GM23248 (cell line): Measurements from ENCODE around the gene SNX24. TPM values are rescaled to one million over a fixed set of nuclear protein-coding genes. Genes with fewer than 3 reads are reported as not detected.

ENCODE experiments used
- DNase-seq: peaks from one replicate; pipeline ENCODE4 v3.0.0-alpha.2; 2015
- H2AFZ ChIP-seq: fragments of 200-600 bp; sonication (generic); 2 replicates; pipeline ENCODE4 v1.6.1; 2016; ENCODE audit warnings: antibody characterized with exemption
- H3F3A ChIP-seq: fragments of 200-600 bp; sonication (generic); 2 replicates; pipeline ENCODE4 v1.6.1; 2016; ENCODE audit warnings: mild to moderate bottlenecking, antibody characterized with exemption, mixed run types; ENCODE audit not compliant: insufficient read depth
- H3K27ac ChIP-seq: fragments of 200-600 bp; sonication (generic); 2 replicates; pipeline ENCODE4 v1.5.1; 2016; ENCODE audit warnings: mild to moderate bottlenecking
- H3K27me3 ChIP-seq: fragments of 200-600 bp; sonication (generic); replicated peaks from 2 replicates; pipeline ENCODE4 v1.6.1; 2016; ENCODE audit warnings: mild to moderate bottlenecking; ENCODE audit not compliant: insufficient read depth
- H3K36me3 ChIP-seq: fragments of 200-600 bp; sonication (generic); 2 replicates; pipeline ENCODE4 v1.6.1; 2016; ENCODE audit warnings: low read depth, mild to moderate bottlenecking
- H3K4me1 ChIP-seq: fragments of 200-600 bp; sonication (generic); 2 replicates; pipeline ENCODE4 v1.6.1; 2016; ENCODE audit warnings: mild to moderate bottlenecking; ENCODE audit not compliant: insufficient read depth
- H3K4me2 ChIP-seq: fragments of 200-600 bp; sonication (generic); one replicate; pipeline ENCODE4 v1.6.1; 2016; ENCODE audit warnings: mild to moderate bottlenecking; ENCODE audit not compliant: unreplicated experiment
- H3K4me3 ChIP-seq: fragments of 200-600 bp; sonication (generic); 2 replicates; pipeline ENCODE4 v1.5.1; 2016; ENCODE audit warnings: mild to moderate bottlenecking
- H3K79me2 ChIP-seq: fragments of 200-600 bp; sonication (generic); 2 replicates; pipeline ENCODE4 v1.6.1; 2016; ENCODE audit warnings: mild to moderate bottlenecking; ENCODE audit not compliant: insufficient read depth
- H3K9ac ChIP-seq: fragments of 200-600 bp; sonication (generic); 2 replicates; pipeline ENCODE4 v1.6.1; 2016; ENCODE audit warnings: mild to moderate bottlenecking
- H3K9me2 ChIP-seq: fragments of 200-600 bp; sonication (generic); 2 replicates; pipeline ENCODE4 v1.6.1; 2016; ENCODE audit warnings: mixed run types, mild to moderate bottlenecking, moderate library complexity; ENCODE audit not compliant: insufficient read depth
- H3K9me3 ChIP-seq: fragments of 200-600 bp; sonication (generic); one replicate; pipeline ENCODE4 v1.6.1; 2017; ENCODE audit warnings: low read depth
- H4K20me1 ChIP-seq: fragments of 200-600 bp; sonication (generic); 2 replicates; pipeline ENCODE4 v1.6.0; 2016; ENCODE audit not compliant: insufficient read depth
- EZH2 ChIP-seq: fragments of 200-600 bp; sonication (generic); IDR thresholded peaks from 2 replicates; pipeline ENCODE4 v1.6.1; 2018; ENCODE audit warnings: antibody characterized with exemption, mild to moderate bottlenecking; ENCODE audit not compliant: insufficient read depth, poor library complexity, severe bottlenecking
- EZH2phosphoT487 ChIP-seq: fragments of 200-600 bp; sonication (generic); IDR thresholded peaks from 2 replicates; pipeline ENCODE4 v1.6.1; 2018; ENCODE audit warnings: antibody characterized with exemption, moderate library complexity, mild to moderate bottlenecking, low read depth; ENCODE audit not compliant: insufficient read depth
- WGBS, 2 experiments: methylation state at CpG; one replicate each; pipeline ENCODE4 v1.1.6; 2015 to 2017; ENCODE audit warnings: low lambda C conversion rate in 2 of 2, low coverage in 1 of 2; ENCODE audit errors: missing lambda C conversion rate in 2 of 2; 5-methylcytosine and 5-hydroxymethylcytosine counted together
- in situ Hi-C: fragments of 300-500 bp; cut with MboI; formaldehyde crosslinking; loops from 2 replicates; pipeline ENCODE4 v1.15.0; 2020
- polyA plus RNA-seq: library from polyadenylated mRNA; unstranded; fragments of >200 nt; fragmentation: Nextera tagmentation; extraction: Ambion mirVana; gene quantifications from 2 replicates; pipeline ENCODE4 v1.2.1, GENCODE V29; 2016
- total RNA-seq: library from RNA; depleted of rRNA; stranded (reverse); fragments of >200 nt; shearing (Covaris generic); gene quantifications from 2 replicates; pipeline ENCODE4 v1.2.3, GENCODE V29; 2014

SNX24 gene
- total and polyA plus RNA-seq, 2 experiments from 2014 or later, result 20.8 to 29.4 TPM

DNA sequence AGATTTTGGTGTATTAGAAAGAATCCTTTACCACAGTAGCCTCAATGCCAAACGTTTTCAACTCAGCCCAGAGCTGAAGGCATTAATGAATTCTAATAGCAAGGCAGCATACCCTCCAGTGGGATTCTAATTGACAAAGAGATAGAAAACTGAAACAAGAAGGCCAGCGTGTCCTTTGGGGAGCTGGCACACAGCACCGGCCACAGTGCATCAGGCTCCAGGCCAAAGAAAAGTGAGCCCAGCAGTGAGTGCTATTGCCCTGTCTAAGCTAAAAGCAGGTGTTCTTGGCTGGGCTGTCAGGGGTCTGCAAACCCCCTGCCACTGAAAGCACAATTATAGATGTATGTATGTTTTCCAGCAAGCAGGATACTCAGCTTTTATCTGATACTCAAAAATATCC, 150.7 kb downstream of the SNX24 start:
- Histone ChIP-seq H3K4me3 (no peak overlapping the region), H3K27ac (no peak overlapping the region), H3K27me3 (no peaks in the 10 kb centered on the region), H2AFZ (no peak overlapping the region), H3K79me2 (no peaks in the 10 kb centered on the region), H3K9ac (no peak overlapping the region), H3K36me3 (peaks cover 4% of the 10 kb centered on the region; the same call in 1 of the 2 replicates), H3K9me3 (no peaks in the 10 kb centered on the region), H3F3A (no peaks in the 10 kb centered on the region), H3K4me1 (no peaks in the 10 kb centered on the region), H3K9me2 (no peaks in the 10 kb centered on the region), H4K20me1 (no peaks in the 10 kb centered on the region), H3K4me2 (no peak overlapping the region)
- 85 to 86% methylated on average over 3 of the region's 3 CpGs for WGBS, 2 experiments
- no peak for DNase-seq
- TF ChIP-seq EZH2 (no peak), EZH2phosphoT487 (no peak)
- in situ Hi-C loops, result no loop called here

DNA sequence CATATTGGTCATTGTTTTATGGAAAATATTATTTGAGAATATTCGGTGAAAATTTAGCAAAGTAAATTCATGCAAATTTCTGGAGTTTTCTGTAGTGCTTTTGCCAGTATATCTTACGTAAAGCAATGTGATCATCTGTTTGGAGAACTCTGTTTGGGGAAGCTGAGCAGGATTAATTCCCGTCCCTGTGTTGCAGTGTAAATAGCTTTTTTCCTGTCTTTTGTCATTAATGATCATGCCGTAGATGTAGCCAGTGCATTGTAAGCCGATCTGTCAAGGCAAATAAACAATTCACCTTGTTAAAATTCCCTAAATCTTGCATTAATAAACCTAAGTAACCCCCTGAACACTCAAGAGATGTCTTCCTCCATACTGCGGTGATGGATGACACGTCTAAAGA, 151.9 kb downstream of the SNX24 start:
- TF ChIP-seq EZH2, result no peak
- no peak for TF ChIP-seq EZH2phosphoT487
- no peaks in the 10 kb centered on the region for H3K27me3 ChIP-seq
- no peak overlapping the region for H3K4me2 ChIP-seq
- no peak for DNase-seq
- no peak overlapping the region for H3K4me3 ChIP-seq
- H3K4me1 ChIP-seq, result no peaks in the 10 kb centered on the region
- no peaks in the 10 kb centered on the region for H3K9me3 ChIP-seq
- in situ Hi-C loops, result no loop called here
- peaks cover 8% of the 10 kb centered on the region; the same call in 1 of the 2 replicates for H3K36me3 ChIP-seq
- 92 to 95% methylated on average over 7 of the region's 7 CpGs for WGBS, 2 experiments
- H4K20me1 ChIP-seq, result no peaks in the 10 kb centered on the region
- H2AFZ ChIP-seq, result no peak overlapping the region
- H3K9ac ChIP-seq, result no peak overlapping the region
- no peaks in the 10 kb centered on the region for H3K79me2 ChIP-seq
- H3K27ac ChIP-seq, result no peak overlapping the region
- no peaks in the 10 kb centered on the region for H3F3A ChIP-seq
- H3K9me2 ChIP-seq, result no peaks in the 10 kb centered on the region

GRCh38 chr5:122999947-123000563, 154.6 kb downstream of the SNX24 start:
- Histone ChIP-seq H3K79me2 (no peaks in the 10 kb centered on the region), H3K9me3 (no peaks in the 10 kb centered on the region), H3K9ac (no peak overlapping the region), H4K20me1 (no peaks in the 10 kb centered on the region), H3F3A (no peaks in the 10 kb centered on the region), H3K9me2 (no peaks in the 10 kb centered on the region), H3K27ac (no peak overlapping the region), H3K4me1 (no peaks in the 10 kb centered on the region), H3K36me3 (peaks cover 8% of the 10 kb centered on the region; the same call in 1 of the 2 replicates), H3K27me3 (no peaks in the 10 kb centered on the region), H2AFZ (no peak overlapping the region), H3K4me2 (no peak overlapping the region), H3K4me3 (no peak overlapping the region)
- in situ Hi-C loops, result no loop called here
- DNase-seq, result peak; percentile 64
- WGBS, 2 experiments, result 63 to 67% methylated on average over 10 of the region's 10 CpGs
- no peak for TF ChIP-seq EZH2phosphoT487
- TF ChIP-seq EZH2, result no peak

GRCh38 chr5:123000731-123001130, 155.3 kb downstream of the SNX24 start:
- H2AFZ ChIP-seq, result no peak overlapping the region
- no peak for TF ChIP-seq EZH2
- TF ChIP-seq EZH2phosphoT487, result no peak
- no peaks in the 10 kb centered on the region for H3K27me3 ChIP-seq
- no peaks in the 10 kb centered on the region for H4K20me1 ChIP-seq
- H3K36me3 ChIP-seq, result peaks cover 8% of the 10 kb centered on the region; the same call in 1 of the 2 replicates
- 91 to 100% methylated on average over 1 of the region's 1 CpG for WGBS, 2 experiments
- no peaks in the 10 kb centered on the region for H3F3A ChIP-seq
- H3K27ac ChIP-seq, result no peak overlapping the region
- H3K4me2 ChIP-seq, result no peak overlapping the region
- no peak for DNase-seq
- H3K4me3 ChIP-seq, result no peak overlapping the region
- no peaks in the 10 kb centered on the region for H3K79me2 ChIP-seq
- in situ Hi-C loops, result no loop called here
- H3K9ac ChIP-seq, result no peak overlapping the region
- no peaks in the 10 kb centered on the region for H3K4me1 ChIP-seq
- no peaks in the 10 kb centered on the region for H3K9me2 ChIP-seq
- H3K9me3 ChIP-seq, result no peaks in the 10 kb centered on the region
